ENCODE measurements around the gene PIP4K2A. TPM values are rescaled to one million over a fixed set of nuclear protein-coding genes. Genes with fewer than 3 reads are reported as not detected.

PIP4K2A gene
- total RNA-seq, 1 experiment from 2014 or later, result 32.2 TPM

GRCh38 chr10:22611425-22612115 is 102.8 kb downstream of the PIP4K2A start:
- H3K36me3 ChIP-seq (replicated peaks; ENCODE audit: control insufficient read depth, insufficient read depth, low read length), result peaks cover 2% of the 10 kb centered on the region; the same call in 1 of the 2 replicates
- no peak for DNase-seq

GRCh38 chr10:22610610-22611009 is 103.8 kb downstream of the PIP4K2A start:
- DNase-seq, result peak; percentile 39
- no peak overlapping the region for H3K4me3 ChIP-seq (ENCODE audit: insufficient read depth, low read depth, low read length)
- H3K27me3 ChIP-seq (ENCODE audit: control insufficient read depth, insufficient read depth, low read length), result no peaks in the 10 kb centered on the region
- H3K36me3 ChIP-seq (replicated peaks; ENCODE audit: control insufficient read depth, insufficient read depth, low read length), result peaks cover 2% of the 10 kb centered on the region; the same call in 1 of the 2 replicates

More at GRCh38 chr10:22611425-22612115, 102.8 kb downstream of the PIP4K2A start:
- no peaks in the 10 kb centered on the region for H3K27me3 ChIP-seq (ENCODE audit: control insufficient read depth, insufficient read depth, low read length)
- no peak overlapping the region for H3K4me3 ChIP-seq (ENCODE audit: insufficient read depth, low read depth, low read length)

GRCh38 chr10:22609719-22610465 is 104.5 kb downstream of the PIP4K2A start:
- no peaks in the 10 kb centered on the region for H3K27me3 ChIP-seq (ENCODE audit: control insufficient read depth, insufficient read depth, low read length)
- no peak overlapping the region for H3K4me3 ChIP-seq (ENCODE audit: insufficient read depth, low read depth, low read length)
- peaks cover 2% of the 10 kb centered on the region; the same call in 1 of the 2 replicates for H3K36me3 ChIP-seq (replicated peaks; ENCODE audit: control insufficient read depth, insufficient read depth, low read length)
- no peak for DNase-seq

- no peak overlapping the region for H3K4me3 ChIP-seq (ENCODE audit: insufficient read depth, low read depth, low read length)
- peaks cover 2% of the 10 kb centered on the region; the same call in 1 of the 2 replicates for H3K36me3 ChIP-seq (replicated peaks; ENCODE audit: control insufficient read depth, insufficient read depth, low read length)
Observed at GRCh38 chr10:22609251-22609650, 105.1 kb downstream of the PIP4K2A start.

GRCh38 chr10:22607261-22607660 is 107.1 kb downstream of the PIP4K2A start:
- no peaks in the 10 kb centered on the region for H3K27me3 ChIP-seq (ENCODE audit: control insufficient read depth, insufficient read depth, low read length)
- no peak for DNase-seq
- H3K4me3 ChIP-seq (ENCODE audit: insufficient read depth, low read depth, low read length), result no peak overlapping the region
- peaks cover 2% of the 10 kb centered on the region; the same call in 1 of the 2 replicates for H3K36me3 ChIP-seq (replicated peaks; ENCODE audit: control insufficient read depth, insufficient read depth, low read length)

More at GRCh38 chr10:22609251-22609650, 105.1 kb downstream of the PIP4K2A start:
- H3K27me3 ChIP-seq (ENCODE audit: control insufficient read depth, insufficient read depth, low read length), result no peaks in the 10 kb centered on the region
- no peak for DNase-seq

- Histone ChIP-seq H3K36me3 (replicated peaks; ENCODE audit: control insufficient read depth, insufficient read depth, low read length) (peaks cover 2% of the 10 kb centered on the region; the same call in 1 of the 2 replicates), H3K4me3 (ENCODE audit: insufficient read depth, low read depth, low read length) (no peak overlapping the region), H3K27me3 (ENCODE audit: control insufficient read depth, insufficient read depth, low read length) (no peaks in the 10 kb centered on the region)
- no peak for DNase-seq
Observed at GRCh38 chr10:22606164-22606614, 108.2 kb downstream of the PIP4K2A start.

GRCh38 chr10:22605168-22605567 is 109.2 kb downstream of the PIP4K2A start:
- H3K36me3 ChIP-seq (replicated peaks; ENCODE audit: control insufficient read depth, insufficient read depth, low read length), result peaks cover 2% of the 10 kb centered on the region; the same call in 1 of the 2 replicates
- no peak overlapping the region for H3K4me3 ChIP-seq (ENCODE audit: insufficient read depth, low read depth, low read length)
- no peaks in the 10 kb centered on the region for H3K27me3 ChIP-seq (ENCODE audit: control insufficient read depth, insufficient read depth, low read length)
- no peak for DNase-seq

GRCh38 chr10:22604344-22605126 is 109.8 kb downstream of the PIP4K2A start:
- H3K4me3 ChIP-seq (ENCODE audit: insufficient read depth, low read depth, low read length), result no peak overlapping the region
- no peaks in the 10 kb centered on the region for H3K27me3 ChIP-seq (ENCODE audit: control insufficient read depth, insufficient read depth, low read length)
- peaks cover 2% of the 10 kb centered on the region; the same call in 1 of the 2 replicates for H3K36me3 ChIP-seq (replicated peaks; ENCODE audit: control insufficient read depth, insufficient read depth, low read length)
- DNase-seq, result no peak

GRCh38 chr10:22603581-22603980 is 110.8 kb downstream of the PIP4K2A start:
- DNase-seq, result no peak
- no peak overlapping the region for H3K4me3 ChIP-seq (ENCODE audit: insufficient read depth, low read depth, low read length)
- peaks cover 2% of the 10 kb centered on the region; the same call in 1 of the 2 replicates for H3K36me3 ChIP-seq (replicated peaks; ENCODE audit: control insufficient read depth, insufficient read depth, low read length)
- no peaks in the 10 kb centered on the region for H3K27me3 ChIP-seq (ENCODE audit: control insufficient read depth, insufficient read depth, low read length)

GRCh38 chr10:22601618-22602017 is 112.8 kb downstream of the PIP4K2A start:
- no peaks in the 10 kb centered on the region for H3K36me3 ChIP-seq (replicated peaks; ENCODE audit: control insufficient read depth, insufficient read depth, low read length)
- DNase-seq, result no peak
- H3K27me3 ChIP-seq (ENCODE audit: control insufficient read depth, insufficient read depth, low read length), result no peaks in the 10 kb centered on the region
- H3K4me3 ChIP-seq (ENCODE audit: insufficient read depth, low read depth, low read length), result no peak overlapping the region

- H3K27me3 ChIP-seq (ENCODE audit: control insufficient read depth, insufficient read depth, low read length), result no peaks in the 10 kb centered on the region
- H3K36me3 ChIP-seq (replicated peaks; ENCODE audit: control insufficient read depth, insufficient read depth, low read length), result no peaks in the 10 kb centered on the region
- H3K4me3 ChIP-seq (ENCODE audit: insufficient read depth, low read depth, low read length), result no peak overlapping the region
- DNase-seq, result no peak
Observed at GRCh38 chr10:22599636-22600228, 114.6 kb downstream of the PIP4K2A start.

GRCh38 chr10:22599048-22599561 is 115.3 kb downstream of the PIP4K2A start:
- DNase-seq, result no peak
- Histone ChIP-seq H3K4me3 (ENCODE audit: insufficient read depth, low read depth, low read length) (no peak overlapping the region), H3K36me3 (replicated peaks; ENCODE audit: control insufficient read depth, insufficient read depth, low read length) (no peaks in the 10 kb centered on the region), H3K27me3 (ENCODE audit: control insufficient read depth, insufficient read depth, low read length) (no peaks in the 10 kb centered on the region)

GRCh38 chr10:22598478-22598877 is 115.9 kb downstream of the PIP4K2A start:
- H3K36me3 ChIP-seq (replicated peaks; ENCODE audit: control insufficient read depth, insufficient read depth, low read length), result no peaks in the 10 kb centered on the region
- no peak for DNase-seq

GRCh38 chr10:22597138-22597537 is 117.2 kb downstream of the PIP4K2A start:
- no peaks in the 10 kb centered on the region for H3K36me3 ChIP-seq (replicated peaks; ENCODE audit: control insufficient read depth, insufficient read depth, low read length)
- no peak overlapping the region for H3K4me3 ChIP-seq (ENCODE audit: insufficient read depth, low read depth, low read length)
- no peak for DNase-seq
- H3K27me3 ChIP-seq (ENCODE audit: control insufficient read depth, insufficient read depth, low read length), result no peaks in the 10 kb centered on the region

More at GRCh38 chr10:22598478-22598877, 115.9 kb downstream of the PIP4K2A start:
- H3K27me3 ChIP-seq (ENCODE audit: control insufficient read depth, insufficient read depth, low read length), result no peaks in the 10 kb centered on the region
- H3K4me3 ChIP-seq (ENCODE audit: insufficient read depth, low read depth, low read length), result no peak overlapping the region
